GM12892 (cell line): ENCODE measurements around the gene NPAS3.

Experiments used
- POLR2A ChIP-seq: IDR thresholded peaks from 2 replicates; pipeline ENCODE4 v1.6.1; 2011; ENCODE audit warnings: low read depth, low read length, control low read depth
- POLR2AphosphoS5 ChIP-seq: IDR thresholded peaks from 2 replicates; pipeline ENCODE4 v1.6.1; 2011; ENCODE audit warnings: low read depth, low read length, control low read depth

DNA sequence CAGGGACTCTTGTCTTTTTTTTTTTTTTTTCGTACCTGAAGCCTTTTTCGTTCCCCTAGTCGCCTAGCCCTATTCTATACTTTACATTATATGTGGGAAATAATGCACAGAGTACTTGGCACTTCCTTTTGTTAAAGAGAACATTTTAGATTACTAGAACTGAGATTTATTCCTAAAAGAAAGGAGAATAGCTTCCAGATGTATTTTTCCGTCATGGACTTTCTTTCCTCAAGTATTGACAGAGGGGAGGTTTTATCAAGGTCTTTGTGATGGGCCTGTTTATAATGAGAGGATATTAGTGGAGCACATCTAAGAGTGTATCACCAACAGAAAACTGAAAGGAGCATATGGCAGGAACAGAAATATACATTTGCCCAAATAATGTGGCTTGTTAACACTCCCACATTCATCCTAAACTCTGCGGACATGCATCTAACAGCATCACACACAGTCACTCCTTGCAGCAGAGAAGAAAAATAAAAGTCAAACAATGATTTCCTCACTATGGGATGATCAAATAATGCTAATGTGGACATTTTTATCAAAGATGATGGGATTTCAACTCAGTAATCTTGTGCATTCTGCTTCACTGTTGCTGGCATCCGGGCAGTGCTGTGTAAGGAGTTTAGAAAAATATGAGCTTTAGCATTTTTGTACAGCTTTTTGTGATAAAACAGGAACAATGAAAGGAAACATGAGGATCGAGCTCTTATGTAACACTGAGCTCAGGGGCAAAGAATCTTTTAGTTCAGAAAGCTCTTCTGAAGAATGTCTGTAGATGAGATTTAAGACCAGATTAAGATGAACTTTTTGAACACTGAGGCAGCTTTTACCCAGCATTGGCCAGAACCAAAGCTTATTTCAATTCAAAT lies 829.1 kb downstream of the NPAS3 start:
- no peak for TF ChIP-seq POLR2AphosphoS5
- TF ChIP-seq POLR2A: no peak
